BJ (cell line): ENCODE data around the gene LRRC15. TPM values are rescaled to one million over a fixed set of nuclear protein-coding genes. Genes with fewer than 3 reads are reported as not detected.

Source experiments
- CTCF ChIA-PET: fragments of 350-600 bp; formaldehyde crosslinking; extraction: SDS; loops from one replicate; lab custom pipeline; 2021; ENCODE audit warnings: antibody characterized with exemption, inconsistent platforms; lab: Yijun Ruan, JAX
- POLR2A ChIA-PET: fragments of 300-600 bp; sonication (Branson Sonifier 250); formaldehyde crosslinking; extraction: SDS; loops from one replicate; lab custom pipeline; 2021; ENCODE audit warnings: antibody characterized with exemption; lab: Charles Lee
- DNase-seq: peaks from one replicate; pipeline ENCODE4 v3.0.0-alpha.2; 2011; ENCODE audit warnings: low read depth
- H3K27me3 ChIP-seq: 2 replicates; pipeline ENCODE4 v1.6.0; 2011; ENCODE audit warnings: low read length; ENCODE audit not compliant: control insufficient read depth, insufficient read depth
- H3K36me3 ChIP-seq: 2 replicates; pipeline ENCODE4 v1.5.1; 2011; ENCODE audit warnings: low read length; ENCODE audit not compliant: control insufficient read depth, insufficient read depth
- H3K4me3 ChIP-seq: 2 replicates; pipeline ENCODE4 v1.5.1; 2011; ENCODE audit warnings: low read depth, mild to moderate bottlenecking, control low read depth, low read length
- polyA plus RNA-seq: library from polyadenylated mRNA; depleted of rRNA; stranded (reverse); fragments of >200 nt; gene quantifications from 2 replicates; pipeline ENCODE4 v1.2.3, GENCODE V29; 2011
- TF ChIP-seq, protein P1 (sequence below): IDR thresholded peaks from 2 replicates; pipeline ENCODE4 v1.5.1; 2011; ENCODE audit warnings: low read depth, mild to moderate bottlenecking, control low read depth, inconsistent platforms, low read length, moderate library complexity; ENCODE audit not compliant: insufficient read depth

Gene LRRC15
- polyA plus RNA-seq, 1 experiment: 1.2 TPM

- CTCF ChIA-PET: interaction anchor here (0.6 to 0.7 kb wide), 2 partner anchors 9 to 18 kb away, joined by 3 to 5 read pairs; no protein-coding TSS in a partner anchor
- TF ChIP-seq, protein P1, sequence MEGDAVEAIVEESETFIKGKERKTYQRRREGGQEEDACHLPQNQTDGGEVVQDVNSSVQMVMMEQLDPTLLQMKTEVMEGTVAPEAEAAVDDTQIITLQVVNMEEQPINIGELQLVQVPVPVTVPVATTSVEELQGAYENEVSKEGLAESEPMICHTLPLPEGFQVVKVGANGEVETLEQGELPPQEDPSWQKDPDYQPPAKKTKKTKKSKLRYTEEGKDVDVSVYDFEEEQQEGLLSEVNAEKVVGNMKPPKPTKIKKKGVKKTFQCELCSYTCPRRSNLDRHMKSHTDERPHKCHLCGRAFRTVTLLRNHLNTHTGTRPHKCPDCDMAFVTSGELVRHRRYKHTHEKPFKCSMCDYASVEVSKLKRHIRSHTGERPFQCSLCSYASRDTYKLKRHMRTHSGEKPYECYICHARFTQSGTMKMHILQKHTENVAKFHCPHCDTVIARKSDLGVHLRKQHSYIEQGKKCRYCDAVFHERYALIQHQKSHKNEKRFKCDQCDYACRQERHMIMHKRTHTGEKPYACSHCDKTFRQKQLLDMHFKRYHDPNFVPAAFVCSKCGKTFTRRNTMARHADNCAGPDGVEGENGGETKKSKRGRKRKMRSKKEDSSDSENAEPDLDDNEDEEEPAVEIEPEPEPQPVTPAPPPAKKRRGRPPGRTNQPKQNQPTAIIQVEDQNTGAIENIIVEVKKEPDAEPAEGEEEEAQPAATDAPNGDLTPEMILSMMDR: no peak
- DNase-seq: no peak
- POLR2A ChIA-PET: no interaction called here
- Histone ChIP-seq H3K4me3 (no peak overlapping the region), H3K27me3 (peaks cover 5% of the 10 kb centered on the region; the same call in 1 of the 2 replicates), H3K36me3 (no peaks in the 10 kb centered on the region)
Observed at GRCh38 chr3:194352667-194353246, 16.8 kb downstream of the LRRC15 start.

- POLR2A ChIA-PET: no interaction called here
- no peak overlapping the region for H3K4me3 ChIP-seq
- 0 out of 2 replicates have a peak, but pooled peaks cover 6% of the 10 kb centered on the region for H3K27me3 ChIP-seq
- TF ChIP-seq, protein P1: no peak
- DNase-seq: no peak
- H3K36me3 ChIP-seq: no peaks in the 10 kb centered on the region
- CTCF ChIA-PET: no interaction called here
Observed at GRCh38 chr3:194351952-194352536, 17.5 kb downstream of the LRRC15 start.

GRCh38 chr3:194351080-194351672 is 18.4 kb downstream of the LRRC15 start, which contains the start of gene CPN2:
Gene CPN2 (minus strand): TSS chr3:194351328. CDS start chr3:194342702, 8,626 bp downstream.
- CTCF ChIA-PET: interaction anchor here (1.0 to 2.1 kb wide), 8 partner anchors 12 to 685 kb away, joined by 3 to 9 read pairs (median 3); partner anchors contain the start of gene TMEM44
- POLR2A ChIA-PET: no interaction called here
- H3K36me3 ChIP-seq: no peaks in the 10 kb centered on the region
- H3K27me3 ChIP-seq: peaks cover 6% of the 10 kb centered on the region; the same call in 1 of the 2 replicates
- H3K4me3 ChIP-seq: no peak within 1 kb of the TSS
- DNase-seq: no peak
- TF ChIP-seq, protein P1: no peak

DNA sequence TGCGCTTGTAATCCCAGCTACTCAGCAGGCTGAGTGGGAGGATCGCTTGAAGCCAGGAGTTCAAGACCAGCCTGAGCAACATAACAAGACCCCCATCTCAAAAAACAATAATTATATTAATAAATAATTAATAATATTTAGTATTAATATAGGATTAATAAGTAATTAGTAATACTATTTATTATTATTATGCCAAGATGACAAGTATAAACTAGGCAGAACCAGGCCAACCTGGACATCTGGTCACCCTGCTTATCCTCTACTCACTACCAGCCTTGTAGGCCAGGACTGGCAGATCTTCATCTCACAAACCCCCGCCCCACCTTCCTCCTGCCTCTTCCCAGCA is 18.8 kb downstream of the LRRC15 start:
- DNase-seq: no peak
- POLR2A ChIA-PET: interaction anchor here (0.6 kb wide), 1 partner anchor 140 kb away, joined by 3 read pairs; no protein-coding TSS in a partner anchor
- TF ChIP-seq, protein P1: no peak
- no peak overlapping the region for H3K4me3 ChIP-seq
- CTCF ChIA-PET: interaction anchor here (1.0 to 2.1 kb wide), 11 partner anchors 12 to 685 kb away, joined by 3 to 9 read pairs (median 3); partner anchors contain the start of gene TMEM44
- peaks cover 6% of the 10 kb centered on the region; the same call in 1 of the 2 replicates for H3K27me3 ChIP-seq
- no peaks in the 10 kb centered on the region for H3K36me3 ChIP-seq

DNA sequence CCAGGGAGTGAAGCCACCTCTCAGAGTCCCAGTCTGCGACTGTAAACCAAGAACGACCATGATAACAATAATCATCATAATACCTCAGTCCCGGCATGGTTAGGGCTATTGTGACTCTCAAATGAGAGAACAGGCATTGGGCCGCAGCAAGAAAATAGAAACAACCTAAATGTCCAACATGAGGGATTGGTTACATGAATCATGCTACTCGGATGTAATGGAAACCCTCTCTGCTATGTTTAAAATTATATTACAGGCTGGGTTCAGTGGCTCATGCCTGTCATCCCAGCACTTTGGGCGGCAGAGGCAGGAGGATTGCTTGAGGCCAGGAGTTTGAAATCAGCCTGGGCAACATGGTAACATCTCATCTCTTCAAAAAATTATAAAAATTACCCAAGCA is 21.2 kb downstream of the LRRC15 start:
- ChIA-PET CTCF (no interaction called here), POLR2A (no interaction called here)
- TF ChIP-seq, protein P1: no peak
- DNase-seq: no peak
- Histone ChIP-seq H3K27me3 (peaks cover 5% of the 10 kb centered on the region; the same call in 1 of the 2 replicates), H3K4me3 (no peak overlapping the region), H3K36me3 (no peaks in the 10 kb centered on the region)
